ENCODE data around the gene TRAF3IP1. TPM values are rescaled to one million over a fixed set of nuclear protein-coding genes. Genes with fewer than 3 reads are reported as not detected.
"Not testable (repeated sequence)": the region's sequence is repeated elsewhere in the genome, so short reads cannot be mapped to it uniquely, and the experiment has no call there.

Gene TRAF3IP1
- total RNA-seq, 4 donors from 2014 or later = 8.5 to 20.8 (median 10.9) TPM

DNA sequence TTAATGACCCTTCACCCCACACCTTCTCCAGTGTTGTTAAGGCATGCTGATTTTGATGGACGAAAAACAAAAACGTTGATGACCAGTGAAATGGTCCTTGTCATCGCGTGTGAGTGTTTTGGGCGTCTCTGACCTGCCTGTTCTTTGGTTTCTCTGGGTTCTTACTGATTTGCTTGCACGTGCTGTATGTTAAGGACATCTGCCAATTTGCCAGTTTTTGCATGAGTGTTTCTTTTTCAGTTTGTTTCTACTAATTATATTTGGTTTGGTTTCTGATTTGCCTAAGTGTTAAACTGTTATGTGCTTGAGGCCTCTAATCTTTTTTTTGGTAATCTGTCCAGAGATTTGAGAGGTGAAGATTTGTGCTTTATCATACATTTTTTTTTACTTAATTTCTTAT, 14.6 kb downstream of the TRAF3IP1 start:
- peaks cover 14 to 19% of the 10 kb centered on the region in 2 donors for H3K4me1 ChIP-seq
- DNase-seq (no peak), ATAC-seq (no peak)
- intact Hi-C loops (cut with DNase I; ENCODE audit: low total_unique reads) (no loop called here), in situ Hi-C loops (cut with MboI; ENCODE audit: low sequenced_read_pairs in 4 of 4) (no loop called here)
- H3K4me3 ChIP-seq = no peak overlapping the region
- TF ChIP-seq CTCF (IDR thresholded peaks at IDR 0.05 in 4 of 5, conservative IDR thresholded peaks at IDR 0.05 in 1 of 5) (no peak), POLR2A (IDR thresholded peaks at IDR 0.05) (no peak)
- H3K27me3 ChIP-seq = no peaks in the 10 kb centered on the region
- peaks cover 0 to 18% of the 10 kb centered on the region in 2 donors for H3K36me3 ChIP-seq
- H3K27ac ChIP-seq = no peak overlapping the region
- H3K9me3 ChIP-seq = no peaks in the 10 kb centered on the region

DNA sequence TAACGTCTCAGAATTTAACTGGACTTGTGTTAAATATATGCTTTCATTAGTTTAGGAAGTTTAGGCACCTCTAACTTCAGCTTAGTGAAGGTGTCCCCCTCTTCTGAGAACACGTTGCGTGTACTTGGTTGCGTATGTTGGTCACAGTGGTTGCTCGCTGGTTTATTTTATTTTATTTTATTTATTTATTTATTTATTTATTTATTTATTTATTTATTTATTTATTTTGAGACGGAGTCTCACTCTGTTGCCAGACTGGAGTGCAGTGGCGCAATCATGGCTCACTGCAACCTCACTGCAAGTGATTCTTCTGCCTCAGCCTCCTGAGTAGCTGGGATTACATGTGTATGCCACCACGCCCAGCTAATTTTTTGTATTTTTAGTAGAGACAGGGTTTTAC, 15.3 kb downstream of the TRAF3IP1 start:
- H3K9me3 ChIP-seq; ATAC-seq; DNase-seq; intact Hi-C loops (cut with DNase I; ENCODE audit: low total_unique reads); H3K27me3 ChIP-seq; H3K4me3 ChIP-seq; in situ Hi-C loops (cut with MboI; ENCODE audit: low sequenced_read_pairs in 4 of 4); H3K27ac ChIP-seq: not testable (repeated sequence)
- Histone ChIP-seq H3K4me1 (peaks cover 14 to 19% of the 10 kb centered on the region in 2 donors), H3K36me3 (peaks cover 0 to 12% of the 10 kb centered on the region in 2 donors)

DNA sequence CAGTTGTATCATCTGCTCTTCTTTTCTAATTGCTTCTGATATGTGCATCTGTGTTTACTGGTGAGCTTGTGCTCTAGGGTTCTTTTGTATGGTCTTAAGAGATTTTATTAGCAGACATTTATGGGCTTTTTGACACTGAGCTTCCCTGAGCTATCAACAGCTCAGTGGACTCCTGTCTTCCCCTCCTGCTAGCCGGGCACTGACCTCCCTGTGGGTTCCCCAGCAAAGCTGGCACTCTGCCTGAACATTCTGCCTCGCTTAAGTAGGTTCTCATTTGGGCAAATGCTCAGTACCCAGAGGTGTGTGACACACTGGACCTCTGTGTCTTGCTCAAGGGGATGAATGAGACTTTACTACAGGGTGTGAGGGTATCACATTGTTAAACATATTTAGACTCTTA, 15.8 kb downstream of the TRAF3IP1 start:
- Histone ChIP-seq H3K36me3 (peaks cover 0 to 12% of the 10 kb centered on the region in 2 donors), H3K9me3 (no peaks in the 10 kb centered on the region), H3K27ac (peak overlapping the region in 1 of 4 donors; percentile 5), H3K4me3 (no peak overlapping the region), H3K4me1 (peaks cover 14 to 19% of the 10 kb centered on the region in 2 donors), H3K27me3 (no peaks in the 10 kb centered on the region)
- in situ Hi-C loops (cut with MboI; ENCODE audit: low sequenced_read_pairs in 4 of 4) (no loop called here), intact Hi-C loops (cut with DNase I; ENCODE audit: low total_unique reads) (no loop called here)
- ATAC-seq (peak; percentile 37 to 67), DNase-seq (peak in 1 of 2 donors; percentile 59)
- TF ChIP-seq POLR2A (IDR thresholded peaks at IDR 0.05) (no peak), CTCF (IDR thresholded peaks at IDR 0.05 in 4 of 5, conservative IDR thresholded peaks at IDR 0.05 in 1 of 5) (no peak)

DNA sequence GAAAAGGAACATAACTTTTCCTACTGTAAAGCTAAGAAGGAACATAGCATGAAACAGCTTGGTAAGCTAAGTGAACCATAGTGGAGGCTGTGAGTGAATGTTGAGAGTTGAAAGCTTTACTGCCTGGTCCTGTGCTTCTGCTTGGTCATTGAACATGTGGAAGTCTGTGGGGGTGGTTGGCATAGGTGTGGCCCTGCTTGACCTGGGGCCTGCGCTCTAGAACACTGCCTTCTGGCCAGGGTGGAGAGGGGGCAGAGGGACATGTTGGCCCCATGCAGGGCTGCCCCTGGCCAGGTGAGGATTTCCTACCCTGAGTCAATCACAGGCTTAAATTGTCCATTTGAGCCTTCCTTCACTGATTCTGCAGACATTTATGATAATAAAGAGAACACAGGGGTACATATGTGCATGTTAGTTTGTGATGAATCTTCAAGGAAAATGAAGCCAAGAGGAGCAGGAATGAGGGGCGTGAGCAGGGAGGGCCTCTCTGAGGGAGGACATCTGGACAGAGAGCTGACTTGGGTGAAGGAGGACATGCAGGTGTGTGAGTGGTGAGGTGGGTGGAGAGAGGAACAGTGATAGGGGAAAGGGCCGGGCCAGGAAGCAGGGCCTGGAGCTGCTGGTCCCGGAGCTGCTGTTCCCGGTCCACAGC, 16.6 kb downstream of the TRAF3IP1 start:
- Histone ChIP-seq H3K36me3 (peaks cover 0 to 12% of the 10 kb centered on the region in 2 donors), H3K27ac (no peak overlapping the region), H3K4me3 (no peak overlapping the region), H3K27me3 (no peaks in the 10 kb centered on the region), H3K4me1 (peaks cover 14 to 19% of the 10 kb centered on the region in 2 donors), H3K9me3 (no peaks in the 10 kb centered on the region)
- ATAC-seq = no peak
- TF ChIP-seq CTCF (IDR thresholded peaks at IDR 0.05 in 4 of 5, conservative IDR thresholded peaks at IDR 0.05 in 1 of 5) = no peak
- TF ChIP-seq POLR2A (IDR thresholded peaks at IDR 0.05) = no peak
- no peak for DNase-seq
- in situ Hi-C loops (cut with MboI; ENCODE audit: low sequenced_read_pairs in 4 of 4) (no loop called here), intact Hi-C loops (cut with DNase I; ENCODE audit: low total_unique reads) (no loop called here)

DNA sequence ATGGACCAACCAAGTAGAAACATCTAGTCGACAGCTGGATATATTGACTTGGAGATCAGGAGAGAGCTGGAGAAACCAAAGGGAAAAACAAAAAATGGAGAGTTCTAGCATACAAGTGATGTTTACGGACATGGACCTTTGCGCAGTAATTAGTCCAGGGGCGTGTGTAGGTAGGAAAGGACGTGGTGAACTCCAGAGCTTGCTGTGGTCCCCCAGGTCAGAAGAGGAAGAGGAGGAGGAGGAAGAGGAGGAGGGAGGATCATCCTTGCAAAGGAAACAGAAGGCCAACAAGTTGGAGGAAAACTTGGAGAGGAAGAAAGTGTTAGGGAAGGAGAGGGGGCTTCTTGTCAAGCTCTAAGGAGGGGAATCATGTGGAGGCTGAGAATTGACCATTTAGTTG, 17.5 kb downstream of the TRAF3IP1 start:
- intact Hi-C loops (cut with DNase I; ENCODE audit: low total_unique reads) (loop anchor here (2.0 kb wide), 1 partner anchor 81 kb away; no protein-coding TSS in a partner anchor), in situ Hi-C loops (cut with MboI; ENCODE audit: low sequenced_read_pairs in 4 of 4) (no loop called here)
- no peak overlapping the region for H3K4me3 ChIP-seq
- ATAC-seq (no peak), DNase-seq (no peak)
- H3K36me3 ChIP-seq = peaks cover 0 to 12% of the 10 kb centered on the region in 2 donors
- H3K27me3 ChIP-seq = no peaks in the 10 kb centered on the region
- H3K4me1 ChIP-seq = peaks cover 14 to 19% of the 10 kb centered on the region in 2 donors
- H3K27ac ChIP-seq = no peak overlapping the region
- no peak for TF ChIP-seq POLR2A (IDR thresholded peaks at IDR 0.05)
- no peak for TF ChIP-seq CTCF (IDR thresholded peaks at IDR 0.05 in 4 of 5, conservative IDR thresholded peaks at IDR 0.05 in 1 of 5)
- no peaks in the 10 kb centered on the region for H3K9me3 ChIP-seq
